A673 (cell line): Measurements from ENCODE around the gene NFKBIE. TPM values are rescaled to one million over a fixed set of nuclear protein-coding genes. Genes with fewer than 3 reads are reported as not detected.

Source experiments
- BruUV-seq: library from RNA; stranded (reverse); fragments of 400-500 nt; replicated peaks from 2 replicates; lab custom pipeline; 2021; lab: Mats Ljungman, UMichigan
- CTCF ChIA-PET: fragments of 300-600 bp; sonication (Branson Sonifier 250); formaldehyde crosslinking; loops from one replicate; lab custom pipeline; 2022; ENCODE audit warnings: antibody characterized with exemption; lab: Charles Lee
- POLR2A ChIA-PET: fragments of 300-600 bp; sonication (Branson Sonifier 250); formaldehyde crosslinking; loops from one replicate; lab custom pipeline; 2022; ENCODE audit warnings: antibody characterized with exemption; ENCODE audit not compliant: low non-redundant PET; lab: Charles Lee
- DNase-seq: peaks from one replicate; pipeline ENCODE4 v3.0.0-alpha.2; 2015; ENCODE audit warnings: low spot score
- H3K27ac ChIP-seq: fragments of 200-600 bp; sonication (generic); 2 replicates; pipeline ENCODE4 v1.5.1; 2016; ENCODE audit warnings: mixed run types, low read depth, mild to moderate bottlenecking, mixed read lengths, antibody characterized with exemption, low read length; ENCODE audit not compliant: poor library complexity, severe bottlenecking
- H3K27me3 ChIP-seq: fragments of 200-600 bp; sonication (generic); replicated peaks from 2 replicates; pipeline ENCODE4 v1.6.1; 2017; ENCODE audit warnings: mixed run types, low read depth, mild to moderate bottlenecking, mixed read lengths, antibody characterized with exemption, low read length; ENCODE audit not compliant: insufficient read depth, poor library complexity
- H3K36me3 ChIP-seq: fragments of 200-600 bp; sonication (generic); 2 replicates; pipeline ENCODE4 v1.6.1; 2016; ENCODE audit warnings: mixed run types, mild to moderate bottlenecking, mixed read lengths, antibody characterized with exemption, low read length; ENCODE audit not compliant: insufficient read depth, poor library complexity, severe bottlenecking
- H3K4me1 ChIP-seq: fragments of 200-600 bp; sonication (generic); 2 replicates; pipeline ENCODE4 v1.6.1; 2017; ENCODE audit warnings: mixed run types, mild to moderate bottlenecking, mixed read lengths, antibody characterized with exemption, low read length; ENCODE audit not compliant: insufficient read depth, poor library complexity, severe bottlenecking
- H3K4me3 ChIP-seq: fragments of 200-600 bp; sonication (generic); 2 replicates; pipeline ENCODE4 v1.5.1; 2016; ENCODE audit warnings: low read depth, mixed run types, mild to moderate bottlenecking, mixed read lengths, low read length; ENCODE audit not compliant: poor library complexity, severe bottlenecking
- H3K9me3 ChIP-seq: fragments of 200-600 bp; sonication (generic); 2 replicates; pipeline ENCODE4 v1.6.1; 2016; ENCODE audit warnings: mixed run types, low read depth, mild to moderate bottlenecking, mixed read lengths, antibody characterized with exemption, low read length; ENCODE audit not compliant: poor library complexity, severe bottlenecking
- CTCF ChIP-seq: fragments of 300-800, 200-600 bp; sonication (generic); conservative IDR thresholded peaks from 2 replicates; pipeline ENCODE4 v1.5.1; 2017; ENCODE audit warnings: low read depth, mild to moderate bottlenecking, antibody characterized with exemption, low read length, moderate library complexity, mixed read lengths
- EZH2 ChIP-seq: fragments of 200-600 bp; sonication (generic); IDR thresholded peaks from 2 replicates; pipeline ENCODE4 v1.6.1; 2017; ENCODE audit warnings: borderline replicate concordance, low read depth, mild to moderate bottlenecking, mixed read lengths, antibody characterized with exemption, low read length; ENCODE audit not compliant: poor library complexity, severe bottlenecking
- intact Hi-C: fragments of 100-400 bp; cut with micrococcal nuclease; formaldehyde crosslinking; loops from one replicate; pipeline ENCODE4 v1.10.0; 2022; ENCODE audit not compliant: unreplicated experiment
- total RNA-seq: library from RNA; stranded (reverse); gene quantifications from 2 replicates; pipeline ENCODE4 v1.2.3, GENCODE V29; 2021

NFKBIE gene
- total RNA-seq, 1 experiment from 2014 or later: 5.2 TPM

- TF ChIP-seq CTCF (no peak), EZH2 (no peak)
- Histone ChIP-seq H3K27ac (no peak overlapping the region), H3K9me3 (no peaks in the 10 kb centered on the region), H3K36me3 (peaks cover 41% of the 10 kb centered on the region), H3K27me3 (no peaks in the 10 kb centered on the region), H3K4me3 (no peak overlapping the region), H3K4me1 (peaks cover 6% of the 10 kb centered on the region)
- no TSS peak for BruUV-seq
- CTCF ChIA-PET: interaction anchor here (0.6 kb wide), 1 partner anchor 39 kb away, joined by 3 read pairs; the partner anchor contains the start of gene TMEM151B
- intact Hi-C loops: no loop called here
- POLR2A ChIA-PET: no interaction called here
- DNase-seq: no peak
Observed at GRCh38 chr6:44309631-44310030, 44.3 kb upstream of the NFKBIE start.

- Histone ChIP-seq H3K27me3 (no peaks in the 10 kb centered on the region), H3K4me3 (no peak overlapping the region), H3K4me1 (peaks cover 6% of the 10 kb centered on the region), H3K36me3 (peaks cover 46% of the 10 kb centered on the region), H3K27ac (no peak overlapping the region), H3K9me3 (no peaks in the 10 kb centered on the region)
- TF ChIP-seq CTCF (no peak), EZH2 (no peak)
- ChIA-PET POLR2A (no interaction called here), CTCF (no interaction called here)
- no peak for DNase-seq
- BruUV-seq: no TSS peak
- intact Hi-C loops: no loop called here
Observed at GRCh38 chr6:44309092-44309491, 43.7 kb upstream of the NFKBIE start.

GRCh38 chr6:44307217-44307616, 41.9 kb upstream of the NFKBIE start:
- POLR2A ChIA-PET: interaction anchor here (0.6 kb wide), 1 partner anchor 946 kb away, joined by 4 read pairs; no protein-coding TSS in a partner anchor
- no TSS peak for BruUV-seq

More at GRCh38 chr6:44307217-44307616, 41.9 kb upstream of the NFKBIE start:
- H3K27ac ChIP-seq: no peak overlapping the region
- no peaks in the 10 kb centered on the region for H3K9me3 ChIP-seq
- H3K36me3 ChIP-seq: peaks cover 65% of the 10 kb centered on the region
- no peak overlapping the region for H3K4me3 ChIP-seq
- H3K27me3 ChIP-seq: no peaks in the 10 kb centered on the region
- TF ChIP-seq EZH2 (no peak), CTCF (no peak)
- H3K4me1 ChIP-seq: peaks cover 4% of the 10 kb centered on the region
- CTCF ChIA-PET: no interaction called here
- no peak for DNase-seq
- intact Hi-C loops: no loop called here
